Parathyroid adenoma (tissue), 2 donors: ENCODE results near the gene DSE.

Source experiments
- H2AFZ ChIP-seq: fragments of 300-600 bp; sonication (generic); one replicate; pipeline ENCODE4 v1.7.0; 2017; ENCODE audit warnings: antibody characterized with exemption, mild to moderate bottlenecking
- H3K27ac ChIP-seq: fragments of 300-600 bp; sonication (generic); one replicate; pipeline ENCODE4 v1.7.0; 2017
- H3K27me3 ChIP-seq: fragments of 300-600 bp; sonication (generic); one replicate; pipeline ENCODE4 v1.7.0; 2017; ENCODE audit warnings: low read length; ENCODE audit not compliant: control insufficient read depth, insufficient read depth
- H3K36me3 ChIP-seq: fragments of 300-600 bp; sonication (generic); one replicate; pipeline ENCODE4 v1.7.0; 2017; ENCODE audit warnings: low read length; ENCODE audit not compliant: control insufficient read depth, insufficient read depth
- H3K4me1 ChIP-seq: fragments of 300-600 bp; sonication (generic); one replicate; pipeline ENCODE4 v1.7.0; 2017; ENCODE audit warnings: control low read depth
- H3K4me2 ChIP-seq: fragments of 300-600 bp; sonication (generic); one replicate; pipeline ENCODE4 v1.7.0; 2017; ENCODE audit warnings: low read length
- H3K4me3 ChIP-seq: fragments of 300-600 bp; sonication (generic); one replicate; pipeline ENCODE4 v1.7.0; 2017; ENCODE audit warnings: low read depth, low read length
- H3K79me2 ChIP-seq: fragments of 300-600 bp; sonication (generic); one replicate; pipeline ENCODE4 v1.7.0; 2017; ENCODE audit warnings: control low read depth
- H3K9ac ChIP-seq: fragments of 300-600 bp; sonication (generic); one replicate; pipeline ENCODE4 v1.7.0; 2017; ENCODE audit warnings: mild to moderate bottlenecking
- H3K9me3 ChIP-seq: fragments of 300-600 bp; sonication (generic); one replicate; pipeline ENCODE4 v1.7.0; 2017; ENCODE audit warnings: low read length; ENCODE audit not compliant: control insufficient read depth
- CTCF ChIP-seq: fragments of 300-600 bp; sonication (generic); IDR thresholded peaks from one replicate; pipeline ENCODE4 v1.7.0; 2017; ENCODE audit warnings: antibody characterized with exemption, mild to moderate bottlenecking
- donor health status: primary hyperparathyroidism.

DSE gene

GRCh38 chr6:116456927-116457326, 86.2 kb downstream of the DSE start:
- Histone ChIP-seq H3K27ac (no peak overlapping the region), H3K27me3 (no peaks in the 10 kb centered on the region), H3K9ac (no peak overlapping the region), H3K4me3 (no peak overlapping the region), H3K36me3 (no peaks in the 10 kb centered on the region), H3K9me3 (no peaks in the 10 kb centered on the region), H2AFZ (no peak overlapping the region), H3K4me2 (no peak overlapping the region), H3K79me2 (no peaks in the 10 kb centered on the region), H3K4me1 (no peaks in the 10 kb centered on the region)
- no peak for TF ChIP-seq CTCF

- Histone ChIP-seq H3K36me3 (no peaks in the 10 kb centered on the region), H3K9ac (no peak overlapping the region), H3K4me1 (peaks cover 3% of the 10 kb centered on the region), H3K27me3 (no peaks in the 10 kb centered on the region), H2AFZ (no peak overlapping the region), H3K4me3 (no peak overlapping the region), H3K4me2 (no peak overlapping the region), H3K79me2 (no peaks in the 10 kb centered on the region), H3K9me3 (no peaks in the 10 kb centered on the region), H3K27ac (no peak overlapping the region)
- no peak for TF ChIP-seq CTCF
These were observed 87.5 kb downstream of the DSE start for GRCh38 chr6:116458264-116458663.

DNA sequence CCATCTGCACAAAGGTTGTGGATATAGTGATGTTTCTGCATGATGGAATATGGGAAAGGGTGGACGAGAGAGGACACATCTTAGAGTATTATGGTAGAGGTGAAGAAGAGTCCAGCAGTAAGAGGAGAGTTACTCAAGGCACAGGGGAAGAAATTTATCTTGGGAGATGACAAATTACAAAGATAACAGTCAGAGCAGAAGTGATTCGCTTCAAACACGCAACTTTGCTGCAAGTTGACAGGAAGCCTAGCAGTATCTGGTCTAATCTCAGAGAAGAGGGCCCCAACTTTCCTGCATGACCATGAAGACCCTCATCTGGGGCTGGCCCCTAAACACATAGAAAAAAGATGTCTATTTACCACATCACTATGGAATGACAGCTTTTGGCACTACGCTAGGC, 89.2 kb downstream of the DSE start:
- TF ChIP-seq CTCF = no peak
- Histone ChIP-seq H3K4me3 (no peak overlapping the region), H3K4me2 (no peak overlapping the region), H2AFZ (no peak overlapping the region), H3K4me1 (peaks cover 4% of the 10 kb centered on the region), H3K9me3 (no peaks in the 10 kb centered on the region), H3K27me3 (no peaks in the 10 kb centered on the region), H3K79me2 (no peaks in the 10 kb centered on the region), H3K9ac (no peak overlapping the region), H3K27ac (no peak overlapping the region), H3K36me3 (no peaks in the 10 kb centered on the region)

DNA sequence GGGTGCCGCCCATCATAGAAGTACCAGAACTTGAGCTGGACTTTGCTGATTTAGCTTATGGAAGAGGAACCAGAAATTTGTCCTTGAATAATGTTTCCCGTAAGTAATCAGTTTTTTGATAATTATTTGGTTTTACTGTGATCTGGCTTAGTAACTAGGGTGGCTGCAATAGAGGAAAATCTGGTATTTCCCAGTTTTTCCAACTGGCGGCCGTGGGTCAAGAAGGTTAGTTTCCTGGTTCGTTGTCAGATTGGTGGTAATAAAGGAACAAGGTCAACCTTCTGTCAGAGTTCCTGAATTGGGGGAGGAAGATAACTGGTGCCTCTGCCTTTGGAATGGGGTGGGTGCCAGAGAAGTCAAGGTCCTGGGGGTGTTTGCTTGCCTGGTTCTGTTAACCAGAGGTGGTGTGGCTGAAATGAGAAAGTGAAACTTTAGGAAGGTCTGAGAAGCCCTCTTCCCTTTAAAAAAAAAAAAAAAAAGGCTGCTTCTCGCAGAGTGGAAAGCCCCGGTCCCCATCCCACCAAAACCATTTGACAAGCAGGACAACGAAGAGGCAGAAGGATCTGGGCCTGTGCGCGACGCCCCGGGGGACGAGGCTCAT, 90.7 kb downstream of the DSE start, which contains the start of gene CALHM6:
Gene CALHM6 (plus strand): TSS at position 45 of the 601 bp plus-strand sequence. CDS start 555 bp downstream, at position 600.
- Histone ChIP-seq H3K36me3 (no peaks in the 10 kb centered on the region), H3K9me3 (no peaks in the 10 kb centered on the region), H3K27me3 (no peaks in the 10 kb centered on the region), H3K4me2 (no peak within 1 kb of the TSS), H3K79me2 (no peaks in the 10 kb centered on the region), H3K4me1 (peaks cover 4% of the 10 kb centered on the region), H2AFZ (peak within 1 kb of the TSS; percentile 70), H3K27ac (no peak within 1 kb of the TSS), H3K9ac (no peak within 1 kb of the TSS), H3K4me3 (no peak within 1 kb of the TSS)
- no peak for TF ChIP-seq CTCF
